Thyroid gland (tissue), 4 donors: Measurements from ENCODE around the gene DOCK3.

Experiments used
- POLR2A ChIP-seq, 2 donors: fragments of 450-650 bp; IDR thresholded peaks; one replicate each; pipeline ENCODE4 v1.6.1; 2017; ENCODE audit warnings: antibody characterized with exemption in 2 of 2, mild to moderate bottlenecking in 2 of 2, moderate library complexity in 1 of 2
- TF ChIP-seq, protein P1 (sequence below), 6 experiments: fragments of 200-600 bp in 3 of 6; fragments of 450-650 bp in 3 of 6; sonication (generic) in 3 of 6; IDR thresholded peaks; one replicate each; pipeline ENCODE4 v1.5.1; 2016 to 2019; ENCODE audit warnings: antibody characterized with exemption in 6 of 6, mild to moderate bottlenecking in 2 of 6, inconsistent platforms in 1 of 6, moderate library complexity in 1 of 6

DNA sequence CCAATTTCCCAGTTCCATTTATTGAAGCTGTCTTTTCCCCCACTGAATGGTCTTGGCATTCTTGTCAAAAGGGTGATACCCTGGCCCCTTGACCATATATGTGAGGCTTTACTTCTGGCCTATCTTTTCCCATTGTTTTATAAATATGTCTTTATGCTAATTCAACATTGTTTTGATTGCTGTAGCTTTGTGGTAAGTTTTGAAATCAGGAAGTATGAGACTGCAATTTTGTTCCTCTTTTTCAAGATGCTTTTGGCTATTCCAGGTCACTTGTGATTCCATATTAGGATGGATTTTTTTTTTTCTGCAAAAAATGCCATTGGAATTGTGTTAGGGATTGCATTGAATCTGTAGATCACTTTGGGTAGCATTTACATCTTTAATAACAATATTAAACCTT is 569.2 kb downstream of the DOCK3 start:
- TF ChIP-seq, protein P1, sequence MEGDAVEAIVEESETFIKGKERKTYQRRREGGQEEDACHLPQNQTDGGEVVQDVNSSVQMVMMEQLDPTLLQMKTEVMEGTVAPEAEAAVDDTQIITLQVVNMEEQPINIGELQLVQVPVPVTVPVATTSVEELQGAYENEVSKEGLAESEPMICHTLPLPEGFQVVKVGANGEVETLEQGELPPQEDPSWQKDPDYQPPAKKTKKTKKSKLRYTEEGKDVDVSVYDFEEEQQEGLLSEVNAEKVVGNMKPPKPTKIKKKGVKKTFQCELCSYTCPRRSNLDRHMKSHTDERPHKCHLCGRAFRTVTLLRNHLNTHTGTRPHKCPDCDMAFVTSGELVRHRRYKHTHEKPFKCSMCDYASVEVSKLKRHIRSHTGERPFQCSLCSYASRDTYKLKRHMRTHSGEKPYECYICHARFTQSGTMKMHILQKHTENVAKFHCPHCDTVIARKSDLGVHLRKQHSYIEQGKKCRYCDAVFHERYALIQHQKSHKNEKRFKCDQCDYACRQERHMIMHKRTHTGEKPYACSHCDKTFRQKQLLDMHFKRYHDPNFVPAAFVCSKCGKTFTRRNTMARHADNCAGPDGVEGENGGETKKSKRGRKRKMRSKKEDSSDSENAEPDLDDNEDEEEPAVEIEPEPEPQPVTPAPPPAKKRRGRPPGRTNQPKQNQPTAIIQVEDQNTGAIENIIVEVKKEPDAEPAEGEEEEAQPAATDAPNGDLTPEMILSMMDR (IDR thresholded peaks at IDR 0.05) = no peak
- no peak for TF ChIP-seq POLR2A (IDR thresholded peaks at IDR 0.05)
